Renal pelvis (tissue), 4 donors: Measurements from ENCODE around the gene MED28. TPM values are rescaled to one million over a fixed set of nuclear protein-coding genes. Genes with fewer than 3 reads are reported as not detected.

ENCODE experiments used
- DNase-seq: peaks from one replicate; pipeline ENCODE4 v3.0.0-alpha.2; 2013
- polyA plus RNA-seq, 3 donors: library from polyadenylated mRNA; unstranded; fragments of 120-200 nt; gene quantifications; one replicate each; pipeline ENCODE4 v1.2.1, GENCODE V29; 2013; ENCODE audit not compliant: insufficient read length in 3 of 3

Gene MED28
- polyA plus RNA-seq, 3 donors: 59.5 to 74.8 (median 61.9) TPM

DNA sequence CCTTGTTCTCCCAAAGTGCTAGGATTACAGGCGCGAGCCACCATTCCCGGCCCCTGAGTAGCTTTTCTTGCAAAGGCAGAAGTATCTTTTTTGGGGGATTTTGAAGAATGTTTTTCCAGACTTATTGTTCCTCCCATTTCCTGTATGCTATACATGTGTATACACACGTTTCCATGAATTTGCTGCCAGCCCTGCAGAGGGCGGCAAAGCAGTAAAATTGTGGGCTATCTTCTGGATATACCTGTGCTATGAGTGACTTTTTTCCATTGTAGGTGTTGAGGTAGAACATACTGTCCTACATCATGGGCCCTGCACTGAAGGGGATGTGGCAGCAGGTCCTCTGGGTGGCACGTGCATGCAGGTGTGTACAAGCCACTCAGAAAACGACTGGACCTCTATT, 16.9 kb upstream of the MED28 start:
- DNase-seq: no peak

DNA sequence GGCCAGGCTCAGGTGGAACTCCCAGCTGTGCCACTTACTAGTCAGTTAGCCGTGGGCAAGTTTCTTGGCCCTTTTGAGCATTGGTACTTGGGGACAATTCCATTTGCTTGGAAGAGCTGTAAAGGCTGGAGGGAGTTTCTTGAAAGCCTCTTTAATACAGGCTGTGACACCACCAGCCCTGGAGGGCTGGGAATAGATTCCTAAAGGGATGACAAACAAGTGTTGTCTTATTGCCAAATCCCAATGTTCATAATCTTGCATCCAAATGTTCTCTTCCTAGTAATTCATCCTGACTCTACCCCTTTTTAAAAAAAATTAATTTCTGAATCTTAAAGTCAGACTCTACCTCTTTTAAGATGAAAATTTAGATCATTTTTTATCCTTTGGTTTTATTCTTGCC, 14.6 kb upstream of the MED28 start:
- DNase-seq: no peak

- no peak for DNase-seq
Observed at GRCh38 chr4:17605236-17605635, 9.2 kb upstream of the MED28 start.

- DNase-seq: peak; percentile 9
Observed at GRCh38 chr4:17613761-17614415, 553 bp upstream of the MED28 start.

- no peak for DNase-seq
Observed at GRCh38 chr4:17616283-17616682, 1.8 kb downstream of the MED28 start.

- no peak for DNase-seq
Observed at GRCh38 chr4:17618926-17619325, 4.5 kb downstream of the MED28 start.

GRCh38 chr4:17619416-17620105, 5.1 kb downstream of the MED28 start:
- no peak for DNase-seq

DNA sequence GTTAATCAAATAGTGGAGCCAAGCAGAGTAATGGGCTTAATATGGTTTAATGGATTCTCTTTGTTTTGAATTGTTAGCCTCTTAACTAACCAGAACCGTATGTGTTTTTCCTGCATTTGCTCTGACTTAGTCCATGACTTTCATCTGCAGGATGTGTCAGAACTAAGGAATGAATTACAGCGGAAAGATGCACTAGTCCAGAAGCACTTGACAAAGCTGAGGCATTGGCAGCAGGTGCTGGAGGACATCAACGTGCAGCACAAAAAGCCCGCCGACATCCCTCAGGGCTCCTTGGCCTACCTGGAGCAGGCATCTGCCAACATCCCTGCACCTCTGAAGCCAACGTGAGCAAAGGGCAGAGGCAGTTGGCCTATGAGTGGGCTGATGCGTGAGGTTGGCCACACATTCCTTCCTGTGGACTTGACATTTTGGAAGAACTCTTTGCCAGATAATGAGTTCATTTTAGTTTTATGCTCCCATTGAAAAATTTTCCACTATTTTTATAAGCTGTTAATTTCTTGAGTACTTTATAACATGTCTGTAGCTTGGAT, 9.1 kb downstream of the MED28 start:
- no peak for DNase-seq

DNA sequence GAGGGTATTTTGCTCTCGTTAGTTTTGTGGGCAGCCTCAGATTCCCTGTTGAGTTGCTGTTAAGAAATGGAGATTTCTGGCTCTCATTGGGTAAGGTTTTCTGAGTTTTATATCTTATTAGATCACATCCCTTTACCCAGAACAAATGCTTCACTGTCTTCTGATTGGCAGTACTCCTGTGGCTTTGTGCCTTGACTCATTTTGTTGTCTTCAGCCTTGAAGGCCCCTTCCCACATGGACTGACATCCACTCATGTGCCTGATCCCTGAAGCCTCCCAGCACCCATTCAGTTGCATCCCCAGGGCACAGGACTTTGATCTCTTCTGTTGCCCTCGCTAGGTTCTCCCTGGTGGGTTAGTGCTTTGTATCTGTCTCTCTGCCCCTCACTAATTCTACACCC, 10.4 kb downstream of the MED28 start:
- DNase-seq: no peak

DNA sequence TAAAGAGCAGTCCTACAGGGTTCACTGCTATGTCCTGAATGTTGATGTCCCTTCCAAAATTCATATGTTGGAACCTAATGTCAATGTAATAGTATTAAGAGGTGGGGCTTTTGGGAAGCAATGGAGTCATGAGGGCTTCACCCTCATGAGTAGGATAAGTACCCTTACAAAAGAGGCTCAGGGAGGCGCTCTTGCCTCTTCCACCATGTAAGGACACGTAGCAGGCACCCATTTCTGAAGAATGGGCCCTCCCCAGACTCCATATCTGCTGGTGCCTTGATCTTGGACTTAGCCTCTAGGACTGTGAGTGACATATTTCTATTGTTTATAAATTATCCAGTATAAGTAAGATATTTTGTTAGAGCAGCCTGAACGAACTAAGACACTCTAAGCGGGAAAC, 15.8 kb downstream of the MED28 start:
- no peak for DNase-seq

- no peak for DNase-seq
Observed at GRCh38 chr4:17633600-17633999, 19.2 kb downstream of the MED28 start.

DNA sequence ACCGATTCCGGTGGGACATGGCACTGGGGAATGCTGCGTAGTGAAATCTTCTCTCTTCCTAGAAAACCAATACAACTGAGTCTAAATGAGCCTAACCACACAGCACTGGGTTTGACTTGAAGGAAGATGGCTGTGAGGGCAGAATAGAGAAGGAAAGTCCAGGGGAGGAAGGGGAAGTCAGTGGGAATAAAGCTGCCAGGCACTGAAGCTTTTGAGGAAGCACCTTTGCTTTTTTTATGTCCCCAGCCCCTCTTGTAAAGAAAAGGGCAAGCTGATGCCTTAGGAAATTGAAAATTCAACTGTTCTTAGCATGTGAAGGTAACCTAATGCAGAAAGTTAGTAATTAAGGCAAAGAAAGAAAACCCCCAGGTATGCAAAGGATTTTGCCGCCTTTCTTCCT, 20.6 kb downstream of the MED28 start:
- no peak for DNase-seq

DNA sequence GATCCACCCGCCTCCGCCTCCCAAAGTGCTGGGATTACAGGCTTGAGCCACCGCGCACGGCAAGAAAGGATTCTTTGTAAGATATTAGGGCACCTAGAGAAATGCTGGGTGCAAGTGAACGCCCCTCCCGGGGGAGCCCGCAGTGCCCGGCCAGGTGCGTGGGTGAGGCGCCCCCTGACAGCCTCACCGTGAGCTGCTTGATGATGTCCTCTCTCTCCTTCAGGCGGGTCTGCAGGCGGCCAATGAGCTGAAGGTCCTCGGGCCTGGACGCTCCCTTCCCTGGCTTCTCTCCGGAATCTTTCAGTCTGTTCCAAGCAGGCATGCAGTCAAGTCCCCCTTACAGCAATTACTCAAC, 21.9 kb downstream of the MED28 start:
- DNase-seq: no peak

- peak; percentile 54 for DNase-seq
Observed at GRCh38 chr4:17636696-17637622, 22.5 kb downstream of the MED28 start.

DNA sequence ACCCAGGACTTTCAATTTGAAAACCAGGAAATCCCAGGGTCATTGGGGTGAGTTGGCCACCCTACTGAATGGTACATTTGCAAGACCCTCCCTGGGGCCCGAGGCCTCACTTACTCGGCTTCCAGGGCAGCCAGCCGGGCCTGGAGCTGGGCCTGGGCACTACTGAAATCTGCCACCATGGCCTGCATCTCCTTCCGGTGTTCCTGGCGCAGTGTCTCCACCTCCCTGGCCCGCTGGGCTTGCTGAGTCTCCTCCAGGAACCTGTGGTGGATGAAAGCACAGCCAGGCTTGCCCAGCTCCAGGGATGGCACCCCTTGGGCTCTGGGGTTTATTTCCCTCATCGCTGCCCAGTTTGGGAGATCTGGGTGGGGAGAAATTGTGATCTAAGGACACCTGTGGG, 24.7 kb downstream of the MED28 start:
- DNase-seq: no peak

- no peak for DNase-seq
Observed at GRCh38 chr4:17642398-17642783, 27.9 kb downstream of the MED28 start.

GRCh38 chr4:17646693-17647092, 32.3 kb downstream of the MED28 start:
- DNase-seq: no peak

- no peak for DNase-seq
Observed at GRCh38 chr4:17647176-17647806, 32.9 kb downstream of the MED28 start.

- no peak for DNase-seq
Observed at GRCh38 chr4:17647927-17648326, 33.5 kb downstream of the MED28 start.

DNA sequence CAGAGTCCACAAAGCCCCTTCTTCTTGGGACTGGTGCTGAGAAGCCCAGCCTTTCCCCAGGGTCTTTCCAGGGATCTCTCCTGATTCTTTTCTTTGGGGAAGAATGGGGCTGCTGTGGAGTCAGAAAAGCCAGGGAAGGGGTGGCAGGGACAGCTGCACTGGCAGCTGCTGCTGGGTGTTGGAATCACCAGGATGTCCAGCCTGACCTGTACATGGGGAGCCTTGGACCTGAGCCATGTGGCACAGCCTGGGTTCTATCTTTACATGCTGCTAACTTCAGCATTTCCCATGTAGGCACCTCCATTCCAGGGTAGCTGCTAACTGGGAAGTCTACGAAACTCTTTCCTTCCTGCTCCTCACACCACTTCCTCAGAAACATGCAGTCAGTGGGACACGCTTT, 36.0 kb downstream of the MED28 start:
- DNase-seq: no peak

GRCh38 chr4:17654701-17655100, 40.3 kb downstream of the MED28 start:
- no peak for DNase-seq

DNA sequence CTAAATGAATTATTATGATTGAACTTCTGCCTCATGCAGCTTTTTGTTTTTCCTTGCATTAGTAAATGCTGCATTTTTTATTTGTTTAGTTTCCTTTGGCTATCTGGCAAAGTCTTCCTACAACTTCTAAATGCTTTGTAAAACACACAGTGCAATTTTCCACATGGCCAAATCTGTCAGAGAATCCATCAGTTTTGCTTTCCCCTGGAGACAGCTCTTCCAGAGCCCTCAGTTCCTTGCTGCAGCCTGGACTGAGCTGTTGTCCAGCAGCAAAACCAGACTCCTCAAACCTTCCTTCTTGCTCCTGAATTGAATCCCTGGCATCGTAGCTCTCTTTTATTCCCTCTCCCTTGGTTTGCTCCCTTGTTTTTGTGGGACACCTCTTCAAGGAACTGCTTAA, 42.6 kb downstream of the MED28 start:
- DNase-seq: no peak
